Common myeloid progenitor, CD34-positive (primary cell): ENCODE measurements around the gene ARHGEF4.

Source experiments
- CTCF ChIA-PET: fragments of 350-600 bp; sonication (Branson Sonifier 250); formaldehyde crosslinking; loops from one replicate; lab custom pipeline; 2021; ENCODE audit warnings: antibody characterized with exemption; lab: Charles Lee
- POLR2A ChIA-PET: fragments of 350-600 bp; sonication (Branson Sonifier 250); formaldehyde crosslinking; loops from one replicate; lab custom pipeline; 2021; ENCODE audit warnings: antibody characterized with exemption; lab: Charles Lee
- DNase-seq, 3 donors: peaks; one replicate each; pipeline versions ENCODE4 v3.0.0 to v3.0.0-alpha.2; 2013
- H3K27ac ChIP-seq, 2 experiments: 1 replicate in 1 of 2; 2 replicates in 1 of 2; pipeline ENCODE4 v1.7.0; 2013; ENCODE audit warnings: inconsistent platforms in 2 of 2, low read length in 2 of 2, mild to moderate bottlenecking in 2 of 2, low read depth in 1 of 2, moderate library complexity in 1 of 2; ENCODE audit not compliant: severe bottlenecking in 2 of 2, insufficient read depth in 1 of 2, poor library complexity in 1 of 2
- H3K27me3 ChIP-seq, 5 experiments: replicated peaks in 2 of 5; 1 replicate in 3 of 5; 2 replicates in 2 of 5; pipeline versions ENCODE4 v1.6.1 to v1.7.0; 2013; ENCODE audit warnings: low read length in 4 of 5, mild to moderate bottlenecking in 2 of 5, moderate library complexity in 2 of 5, inconsistent platforms in 1 of 5; ENCODE audit not compliant: insufficient read depth in 5 of 5, control insufficient read depth in 4 of 5
- H3K36me3 ChIP-seq, 4 experiments: 1 replicate in 2 of 4; 2 replicates in 2 of 4; pipeline versions ENCODE4 v1.6.1 to v1.7.0; 2013; ENCODE audit warnings: low read length in 3 of 4, control low read depth in 1 of 4, mild to moderate bottlenecking in 1 of 4; ENCODE audit not compliant: control insufficient read depth in 4 of 4, insufficient read depth in 4 of 4
- H3K4me1 ChIP-seq, 4 experiments: 1 replicate in 3 of 4; 2 replicates in 1 of 4; pipeline versions ENCODE4 v1.6.1 to v1.7.1; 2013; ENCODE audit warnings: low read length in 3 of 4, mild to moderate bottlenecking in 3 of 4, control low read depth in 1 of 4, inconsistent platforms in 1 of 4, moderate library complexity in 1 of 4; ENCODE audit not compliant: control insufficient read depth in 4 of 4, insufficient read depth in 4 of 4; ENCODE audit errors: control extremely low read depth in 1 of 4
- H3K4me3 ChIP-seq, 7 experiments: 1 replicate in 4 of 7; 2 replicates in 3 of 7; pipeline versions ENCODE4 v1.5.1 to v1.7.0; 2013; ENCODE audit warnings: mild to moderate bottlenecking in 7 of 7, low read length in 6 of 7, moderate library complexity in 6 of 7, inconsistent platforms in 2 of 7, low read depth in 2 of 7, control low read depth in 1 of 7; ENCODE audit not compliant: insufficient read depth in 4 of 7, control insufficient read depth in 1 of 7; ENCODE audit errors: extremely low read depth in 1 of 7
- H3K9me3 ChIP-seq, 5 experiments: 1 replicate in 4 of 5; 2 replicates in 1 of 5; pipeline versions ENCODE4 v1.6.1 to v1.7.1; 2013; ENCODE audit warnings: low read length in 4 of 5, mild to moderate bottlenecking in 2 of 5, inconsistent platforms in 1 of 5, low read depth in 1 of 5, moderate library complexity in 1 of 5; ENCODE audit not compliant: control insufficient read depth in 4 of 5, insufficient read depth in 2 of 5; ENCODE audit errors: control extremely low read depth in 1 of 5
- whole genome bisulfite sequencing: methylation state at CpG from one replicate; pipeline ENCODE4 v1.1.5; 2013; ENCODE audit not compliant: insufficient coverage; 5-methylcytosine and 5-hydroxymethylcytosine counted together

ARHGEF4 gene

GRCh38 chr2:131009713-131010475, 173.2 kb downstream of the ARHGEF4 start:
- POLR2A ChIA-PET = no interaction called here
- Histone ChIP-seq H3K4me1 (no peaks in the 10 kb centered on the region), H3K27ac (no peak overlapping the region), H3K9me3 (peaks cover 0 to 7% (median 0%) of the 10 kb centered on the region in 5 experiments), H3K36me3 (no peaks in the 10 kb centered on the region), H3K4me3 (no peak overlapping the region), H3K27me3 (peaks cover 3 to 22% (median 5%) of the 10 kb centered on the region in 5 experiments)
- 95% methylated on average over 3 of the region's 6 CpGs for WGBS
- no peak for DNase-seq
- CTCF ChIA-PET = interaction anchor here (0.6 kb wide), 1 partner anchor 162 kb away, joined by 3 read pairs; no protein-coding TSS in a partner anchor

- Histone ChIP-seq H3K27ac (no peak overlapping the region), H3K9me3 (peaks cover 0 to 7% (median 0%) of the 10 kb centered on the region in 5 experiments), H3K4me1 (no peaks in the 10 kb centered on the region), H3K27me3 (peaks cover 3 to 23% (median 7%) of the 10 kb centered on the region in 5 experiments), H3K4me3 (no peak overlapping the region), H3K36me3 (no peaks in the 10 kb centered on the region)
- ChIA-PET CTCF (no interaction called here), POLR2A (no interaction called here)
- WGBS = 46% methylated on average over 4 of the region's 4 CpGs
- DNase-seq = no peak
Measured at GRCh38 chr2:131010566-131010965, 173.9 kb downstream of the ARHGEF4 start.

- POLR2A ChIA-PET = no interaction called here
- Histone ChIP-seq H3K9me3 (peaks cover 0 to 7% (median 0%) of the 10 kb centered on the region in 5 experiments), H3K4me1 (no peaks in the 10 kb centered on the region), H3K27ac (no peak overlapping the region), H3K4me3 (no peak overlapping the region), H3K36me3 (no peaks in the 10 kb centered on the region), H3K27me3 (peaks cover 3 to 30% (median 7%) of the 10 kb centered on the region in 5 experiments)
- CTCF ChIA-PET = no interaction called here
- 50% methylated on average over 6 of the region's 7 CpGs for WGBS
- no peak for DNase-seq
Measured at GRCh38 chr2:131011486-131011885, 174.8 kb downstream of the ARHGEF4 start.

- ChIA-PET CTCF (no interaction called here), POLR2A (no interaction called here)
- peaks cover 0 to 7% (median 0%) of the 10 kb centered on the region in 5 experiments for H3K9me3 ChIP-seq
- no peak for DNase-seq
- H3K4me3 ChIP-seq = no peak overlapping the region
- H3K36me3 ChIP-seq = no peaks in the 10 kb centered on the region
- no peak overlapping the region for H3K27ac ChIP-seq
- H3K27me3 ChIP-seq = peaks cover 0 to 42% (median 9%) of the 10 kb centered on the region in 5 experiments
- H3K4me1 ChIP-seq = no peaks in the 10 kb centered on the region
Measured at GRCh38 chr2:131014141-131014540, 177.4 kb downstream of the ARHGEF4 start.

- no peak for DNase-seq
- H3K9me3 ChIP-seq = peaks cover 0 to 3% (median 0%) of the 10 kb centered on the region in 5 experiments
- H3K27ac ChIP-seq = no peak overlapping the region
- no peak overlapping the region for H3K4me3 ChIP-seq
- 98% methylated on average over 11 of the region's 11 CpGs for WGBS
- ChIA-PET POLR2A (no interaction called here), CTCF (no interaction called here)
- H3K4me1 ChIP-seq = no peaks in the 10 kb centered on the region
- no peaks in the 10 kb centered on the region for H3K36me3 ChIP-seq
- H3K27me3 ChIP-seq = peaks cover 0 to 38% (median 5%) of the 10 kb centered on the region in 5 experiments
Measured at GRCh38 chr2:131015764-131016163, 179.1 kb downstream of the ARHGEF4 start.

GRCh38 chr2:131016826-131017741, 180.4 kb downstream of the ARHGEF4 start:
- Histone ChIP-seq H3K9me3 (no peaks in the 10 kb centered on the region), H3K27ac (no peak overlapping the region), H3K36me3 (no peaks in the 10 kb centered on the region), H3K4me1 (no peaks in the 10 kb centered on the region), H3K4me3 (no peak overlapping the region), H3K27me3 (peaks cover 0 to 27% (median 5%) of the 10 kb centered on the region in 5 experiments)
- 97% methylated on average over 3 of the region's 8 CpGs for WGBS
- CTCF ChIA-PET = no interaction called here
- DNase-seq = no peak
- POLR2A ChIA-PET = interaction anchor here (0.5 kb wide), 1 partner anchor 56 kb away, joined by 4 read pairs; no protein-coding TSS in a partner anchor
